SK-N-MC (cell line): ENCODE results near the gene ARTN.

Experiments used
- EZH2 ChIP-seq: fragments of 200-600 bp; sonication (generic); IDR thresholded peaks from one replicate; pipeline ENCODE4 v1.6.1; 2017; ENCODE audit warnings: antibody characterized with exemption
- FOXP2 ChIP-seq: optimal IDR thresholded peaks from 2 replicates; pipeline ENCODE3; 2011; ENCODE audit warnings: mild to moderate bottlenecking, moderate library complexity; ENCODE audit not compliant: insufficient read depth; ENCODE audit errors: extremely low read length, control extremely low read depth
- POLR2AphosphoS5 ChIP-seq: IDR thresholded peaks from 2 replicates; pipeline ENCODE4 v1.6.1; 2012; ENCODE audit warnings: mild to moderate bottlenecking, low read depth, low read length, borderline replicate concordance

DNA sequence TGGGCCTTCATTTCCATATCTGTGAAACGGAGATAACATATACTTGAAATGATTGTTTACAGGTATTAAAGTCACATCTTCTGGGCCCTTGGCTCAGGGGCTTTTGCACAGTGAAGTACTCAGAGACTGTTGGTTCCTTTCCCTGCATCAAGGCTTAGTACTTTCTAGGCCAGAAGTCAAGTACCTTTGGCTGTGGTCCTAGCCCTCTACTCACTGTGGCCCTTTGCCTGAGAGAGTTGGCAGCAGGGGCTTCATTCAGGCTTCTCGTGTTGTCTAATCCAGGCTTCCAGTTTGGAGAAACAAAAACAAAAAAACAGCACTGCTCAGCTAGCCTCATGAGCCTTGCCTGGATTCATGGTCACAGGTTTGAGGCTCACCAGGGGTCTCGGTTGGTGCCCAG is 28.1 kb downstream of the ARTN start:
- TF ChIP-seq POLR2AphosphoS5 (no peak), EZH2 (no peak), FOXP2 (no peak)
